ENCODE results near the gene COL18A1. TPM values are rescaled to one million over a fixed set of nuclear protein-coding genes. Genes with fewer than 3 reads are reported as not detected.

The COL18A1 gene
- total RNA-seq, 1 donor from 2014 or later = 59.0 TPM

GRCh38 chr21:45511661-45512431 is 106.9 kb downstream of the COL18A1 start:
- Histone ChIP-seq H3K4me1 (ENCODE audit: control insufficient read depth in 3 of 3, insufficient read depth in 3 of 3, low read length in 3 of 3) (no peaks in the 10 kb centered on the region), H3K27me3 (ENCODE audit: control insufficient read depth in 3 of 3, insufficient read depth in 3 of 3, low read length in 3 of 3) (no peaks in the 10 kb centered on the region), H3K27ac (ENCODE audit: low read depth, low read length) (no peak overlapping the region), H3K9me3 (ENCODE audit: control insufficient read depth in 3 of 3, low read length in 3 of 3) (no peaks in the 10 kb centered on the region), H3K36me3 (ENCODE audit: control insufficient read depth in 3 of 3, insufficient read depth in 3 of 3, low read length in 3 of 3) (peaks cover 0 to 3% (median 0%) of the 10 kb centered on the region in 3 donors), H3K4me3 (ENCODE audit: low read length in 3 of 3) (no peak overlapping the region), H3K9ac (ENCODE audit: low read depth in 1 of 3, low read length in 3 of 3) (no peak overlapping the region)

GRCh38 chr21:45512626-45513002 is 107.6 kb downstream of the COL18A1 start:
- Histone ChIP-seq H3K9ac (ENCODE audit: low read depth in 1 of 3, low read length in 3 of 3) (no peak overlapping the region), H3K4me3 (ENCODE audit: low read length in 3 of 3) (no peak overlapping the region), H3K27me3 (ENCODE audit: control insufficient read depth in 3 of 3, insufficient read depth in 3 of 3, low read length in 3 of 3) (no peaks in the 10 kb centered on the region), H3K9me3 (ENCODE audit: control insufficient read depth in 3 of 3, low read length in 3 of 3) (no peaks in the 10 kb centered on the region), H3K4me1 (ENCODE audit: control insufficient read depth in 3 of 3, insufficient read depth in 3 of 3, low read length in 3 of 3) (no peaks in the 10 kb centered on the region), H3K36me3 (ENCODE audit: control insufficient read depth in 3 of 3, insufficient read depth in 3 of 3, low read length in 3 of 3) (peaks cover 0 to 3% (median 0%) of the 10 kb centered on the region in 3 donors), H3K27ac (ENCODE audit: low read depth, low read length) (no peak overlapping the region)

- peaks cover 0 to 3% (median 0%) of the 10 kb centered on the region in 3 donors for H3K36me3 ChIP-seq (ENCODE audit: control insufficient read depth in 3 of 3, insufficient read depth in 3 of 3, low read length in 3 of 3)
- no peak overlapping the region for H3K4me3 ChIP-seq (ENCODE audit: low read length in 3 of 3)
- no peak overlapping the region for H3K27ac ChIP-seq (ENCODE audit: low read depth, low read length)
- no peaks in the 10 kb centered on the region for H3K4me1 ChIP-seq (ENCODE audit: control insufficient read depth in 3 of 3, insufficient read depth in 3 of 3, low read length in 3 of 3)
- peaks cover 0 to 2% (median 0%) of the 10 kb centered on the region in 3 donors for H3K9me3 ChIP-seq (ENCODE audit: control insufficient read depth in 3 of 3, low read length in 3 of 3)
- no peak overlapping the region for H3K9ac ChIP-seq (ENCODE audit: low read depth in 1 of 3, low read length in 3 of 3)
- no peaks in the 10 kb centered on the region for H3K27me3 ChIP-seq (ENCODE audit: control insufficient read depth in 3 of 3, insufficient read depth in 3 of 3, low read length in 3 of 3)
Measured at GRCh38 chr21:45513003-45513717, 108.2 kb downstream of the COL18A1 start.

- Histone ChIP-seq H3K27ac (ENCODE audit: low read depth, low read length) (no peak overlapping the region), H3K27me3 (ENCODE audit: control insufficient read depth in 3 of 3, insufficient read depth in 3 of 3, low read length in 3 of 3) (no peaks in the 10 kb centered on the region), H3K4me3 (ENCODE audit: low read length in 3 of 3) (no peak overlapping the region), H3K4me1 (ENCODE audit: control insufficient read depth in 3 of 3, insufficient read depth in 3 of 3, low read length in 3 of 3) (no peaks in the 10 kb centered on the region), H3K36me3 (ENCODE audit: control insufficient read depth in 3 of 3, insufficient read depth in 3 of 3, low read length in 3 of 3) (peaks cover 0 to 3% (median 0%) of the 10 kb centered on the region in 3 donors), H3K9me3 (ENCODE audit: control insufficient read depth in 3 of 3, low read length in 3 of 3) (peaks cover 0 to 4% (median 0%) of the 10 kb centered on the region in 3 donors), H3K9ac (ENCODE audit: low read depth in 1 of 3, low read length in 3 of 3) (no peak overlapping the region)
Measured at GRCh38 chr21:45513741-45514310, 108.9 kb downstream of the COL18A1 start.

GRCh38 chr21:45514311-45515021 is 109.5 kb downstream of the COL18A1 start:
- Histone ChIP-seq H3K4me1 (ENCODE audit: control insufficient read depth in 3 of 3, insufficient read depth in 3 of 3, low read length in 3 of 3) (no peaks in the 10 kb centered on the region), H3K9me3 (ENCODE audit: control insufficient read depth in 3 of 3, low read length in 3 of 3) (peaks cover 0 to 6% (median 4%) of the 10 kb centered on the region in 3 donors), H3K9ac (ENCODE audit: low read depth in 1 of 3, low read length in 3 of 3) (no peak overlapping the region), H3K27me3 (ENCODE audit: control insufficient read depth in 3 of 3, insufficient read depth in 3 of 3, low read length in 3 of 3) (no peaks in the 10 kb centered on the region), H3K36me3 (ENCODE audit: control insufficient read depth in 3 of 3, insufficient read depth in 3 of 3, low read length in 3 of 3) (peaks cover 0 to 3% (median 0%) of the 10 kb centered on the region in 3 donors), H3K4me3 (ENCODE audit: low read length in 3 of 3) (no peak overlapping the region), H3K27ac (ENCODE audit: low read depth, low read length) (no peak overlapping the region)

- H3K27me3 ChIP-seq (ENCODE audit: control insufficient read depth in 3 of 3, insufficient read depth in 3 of 3, low read length in 3 of 3) = no peaks in the 10 kb centered on the region
Measured at GRCh38 chr21:45515241-45516061, 110.5 kb downstream of the COL18A1 start.

GRCh38 chr21:45516071-45516670 is 111.2 kb downstream of the COL18A1 start:
- no peaks in the 10 kb centered on the region for H3K27me3 ChIP-seq (ENCODE audit: control insufficient read depth in 3 of 3, insufficient read depth in 3 of 3, low read length in 3 of 3)
- H3K4me3 ChIP-seq (ENCODE audit: low read length in 3 of 3) = no peak overlapping the region
- H3K9ac ChIP-seq (ENCODE audit: low read depth in 1 of 3, low read length in 3 of 3) = no peak overlapping the region
- peaks cover 0 to 18% (median 4%) of the 10 kb centered on the region in 3 donors for H3K9me3 ChIP-seq (ENCODE audit: control insufficient read depth in 3 of 3, low read length in 3 of 3)
- H3K27ac ChIP-seq (ENCODE audit: low read depth, low read length) = no peak overlapping the region
- peaks cover 0 to 3% (median 0%) of the 10 kb centered on the region in 3 donors for H3K36me3 ChIP-seq (ENCODE audit: control insufficient read depth in 3 of 3, insufficient read depth in 3 of 3, low read length in 3 of 3)
- H3K4me1 ChIP-seq (ENCODE audit: control insufficient read depth in 3 of 3, insufficient read depth in 3 of 3, low read length in 3 of 3) = no peaks in the 10 kb centered on the region

More at GRCh38 chr21:45515241-45516061, 110.5 kb downstream of the COL18A1 start:
- Histone ChIP-seq H3K4me3 (ENCODE audit: low read length in 3 of 3) (no peak overlapping the region), H3K4me1 (ENCODE audit: control insufficient read depth in 3 of 3, insufficient read depth in 3 of 3, low read length in 3 of 3) (no peaks in the 10 kb centered on the region), H3K36me3 (ENCODE audit: control insufficient read depth in 3 of 3, insufficient read depth in 3 of 3, low read length in 3 of 3) (peaks cover 0 to 3% (median 0%) of the 10 kb centered on the region in 3 donors), H3K27ac (ENCODE audit: low read depth, low read length) (no peak overlapping the region), H3K9ac (ENCODE audit: low read depth in 1 of 3, low read length in 3 of 3) (no peak overlapping the region), H3K9me3 (ENCODE audit: control insufficient read depth in 3 of 3, low read length in 3 of 3) (peaks cover 0 to 15% (median 4%) of the 10 kb centered on the region in 3 donors)

GRCh38 chr21:45516671-45517151 is 111.7 kb downstream of the COL18A1 start:
- Histone ChIP-seq H3K9me3 (ENCODE audit: control insufficient read depth in 3 of 3, low read length in 3 of 3) (peaks cover 3 to 20% (median 4%) of the 10 kb centered on the region in 3 donors), H3K4me3 (ENCODE audit: low read length in 3 of 3) (no peak overlapping the region), H3K4me1 (ENCODE audit: control insufficient read depth in 3 of 3, insufficient read depth in 3 of 3, low read length in 3 of 3) (no peaks in the 10 kb centered on the region), H3K27me3 (ENCODE audit: control insufficient read depth in 3 of 3, insufficient read depth in 3 of 3, low read length in 3 of 3) (no peaks in the 10 kb centered on the region), H3K36me3 (ENCODE audit: control insufficient read depth in 3 of 3, insufficient read depth in 3 of 3, low read length in 3 of 3) (peaks cover 0 to 3% (median 0%) of the 10 kb centered on the region in 3 donors), H3K27ac (ENCODE audit: low read depth, low read length) (no peak overlapping the region), H3K9ac (ENCODE audit: low read depth in 1 of 3, low read length in 3 of 3) (no peak overlapping the region)
